Osteocyte (in vitro differentiated cells): ENCODE measurements around the gene GPC6. TPM values are rescaled to one million over a fixed set of nuclear protein-coding genes. Genes with fewer than 3 reads are reported as not detected.

Source experiments
- DNase-seq: peaks from one replicate; pipeline ENCODE4 v3.0.0; 2021; ENCODE audit warnings: mixed read lengths; ENCODE audit not compliant: unreplicated experiment; ENCODE audit errors: extremely low spot score
- H3K27ac Mint-ChIP-seq: one replicate; pipeline ENCODE4 v1.8.0; 2021; ENCODE audit warnings: mild to moderate bottlenecking, mixed read lengths; ENCODE audit not compliant: unreplicated experiment
- H3K27me3 Mint-ChIP-seq: one replicate; pipeline ENCODE4 v1.8.0; 2021; ENCODE audit warnings: mixed read lengths; ENCODE audit not compliant: unreplicated experiment
- H3K36me3 Mint-ChIP-seq: one replicate; pipeline ENCODE4 v1.8.0; 2021; ENCODE audit warnings: mixed read lengths; ENCODE audit not compliant: unreplicated experiment
- H3K4me1 Mint-ChIP-seq: one replicate; pipeline ENCODE4 v1.8.0; 2021; ENCODE audit warnings: mixed read lengths; ENCODE audit not compliant: unreplicated experiment
- H3K4me3 Mint-ChIP-seq: one replicate; pipeline ENCODE4 v1.8.0; 2021; ENCODE audit warnings: mild to moderate bottlenecking, moderate library complexity, mixed read lengths; ENCODE audit not compliant: unreplicated experiment
- H3K9me3 Mint-ChIP-seq: one replicate; pipeline ENCODE4 v1.8.0; 2021; ENCODE audit warnings: mixed read lengths; ENCODE audit not compliant: unreplicated experiment
- CTCF ChIP-seq: fragments of 200-600 bp; sonication (generic); IDR thresholded peaks from 2 replicates; pipeline ENCODE4 v1.5.0; 2021; ENCODE audit warnings: antibody characterized with exemption, mild to moderate bottlenecking, moderate library complexity
- total RNA-seq: library from RNA; stranded (reverse); gene quantifications from 2 replicates; pipeline ENCODE4 v1.2.1, GENCODE V29; 2021

Gene GPC6
- total RNA-seq, 1 donor from 2014 or later, result 125 TPM

- no peak overlapping the region for H3K4me3 Mint-ChIP-seq
- no peaks in the 10 kb centered on the region for H3K27me3 Mint-ChIP-seq
- H3K36me3 Mint-ChIP-seq, result peaks cover 7% of the 10 kb centered on the region
- no peak for DNase-seq
- no peak for TF ChIP-seq CTCF
- H3K9me3 Mint-ChIP-seq, result peaks cover 3% of the 10 kb centered on the region
- H3K27ac Mint-ChIP-seq, result no peak overlapping the region
- peaks cover 22% of the 10 kb centered on the region for H3K4me1 Mint-ChIP-seq
These were observed 162.1 kb downstream of the GPC6 start for GRCh38 chr13:93388701-93389100.

- no peak for TF ChIP-seq CTCF
- peaks cover 15% of the 10 kb centered on the region for H3K36me3 Mint-ChIP-seq
- no peak for DNase-seq
- H3K27me3 Mint-ChIP-seq, result no peaks in the 10 kb centered on the region
- peak overlapping the region; percentile 11 for H3K27ac Mint-ChIP-seq
- no peak overlapping the region for H3K4me3 Mint-ChIP-seq
- peaks cover 9% of the 10 kb centered on the region for H3K9me3 Mint-ChIP-seq
- H3K4me1 Mint-ChIP-seq, result peaks cover 34% of the 10 kb centered on the region
These were observed 171.0 kb downstream of the GPC6 start for GRCh38 chr13:93397619-93398018.

GRCh38 chr13:93398167-93399035, 171.8 kb downstream of the GPC6 start:
- Mint-ChIP-seq H3K4me1 (peaks cover 35% of the 10 kb centered on the region), H3K27me3 (no peaks in the 10 kb centered on the region), H3K9me3 (peaks cover 9% of the 10 kb centered on the region), H3K36me3 (peaks cover 13% of the 10 kb centered on the region), H3K27ac (peak overlapping the region; percentile 11), H3K4me3 (no peak overlapping the region)
- no peak for DNase-seq
- TF ChIP-seq CTCF, result no peak

GRCh38 chr13:93399212-93399611, 172.6 kb downstream of the GPC6 start:
- H3K27me3 Mint-ChIP-seq, result no peaks in the 10 kb centered on the region
- peaks cover 7% of the 10 kb centered on the region for H3K36me3 Mint-ChIP-seq
- no peak overlapping the region for H3K4me3 Mint-ChIP-seq
- peaks cover 9% of the 10 kb centered on the region for H3K9me3 Mint-ChIP-seq
- no peak overlapping the region for H3K27ac Mint-ChIP-seq
- DNase-seq, result no peak
- peaks cover 35% of the 10 kb centered on the region for H3K4me1 Mint-ChIP-seq
- TF ChIP-seq CTCF, result no peak

- no peak for TF ChIP-seq CTCF
- no peaks in the 10 kb centered on the region for H3K9me3 Mint-ChIP-seq
- H3K27ac Mint-ChIP-seq, result no peak overlapping the region
- DNase-seq, result no peak
- no peaks in the 10 kb centered on the region for H3K27me3 Mint-ChIP-seq
- H3K4me3 Mint-ChIP-seq, result no peak overlapping the region
- H3K4me1 Mint-ChIP-seq, result peaks cover 27% of the 10 kb centered on the region
- no peaks in the 10 kb centered on the region for H3K36me3 Mint-ChIP-seq
These were observed 179.5 kb downstream of the GPC6 start for GRCh38 chr13:93406136-93406535.
